NCI-H1092 (cell line): ENCODE data around the gene FKBP15.

Experiments
- DNase-seq: peaks from one replicate; lab custom pipeline; 2025; lab: John Stamatoyannopoulos, UW

FKBP15 gene

GRCh38 chr9:113228130-113228665, 7.1 kb upstream of the FKBP15 start:
- no peak for DNase-seq

DNA sequence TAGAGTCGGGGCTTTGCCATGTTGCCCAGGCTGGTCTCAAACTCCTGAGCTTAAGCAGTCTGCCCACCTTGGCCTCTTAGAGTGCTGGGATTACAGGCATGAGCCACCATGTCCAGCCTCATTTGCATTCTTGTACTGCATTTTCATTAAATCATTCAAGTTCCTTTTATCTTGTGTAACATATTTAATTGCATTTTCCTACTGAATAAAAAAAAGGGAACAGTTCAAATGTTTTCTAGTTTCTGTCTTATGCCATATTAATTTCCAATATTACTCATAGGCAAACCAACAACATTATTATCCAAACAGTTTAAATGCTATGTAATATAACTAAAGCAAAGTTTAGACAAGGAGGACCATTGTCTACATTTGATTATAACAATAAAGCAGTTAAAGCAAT, 6.4 kb upstream of the FKBP15 start:
- DNase-seq: no peak

DNA sequence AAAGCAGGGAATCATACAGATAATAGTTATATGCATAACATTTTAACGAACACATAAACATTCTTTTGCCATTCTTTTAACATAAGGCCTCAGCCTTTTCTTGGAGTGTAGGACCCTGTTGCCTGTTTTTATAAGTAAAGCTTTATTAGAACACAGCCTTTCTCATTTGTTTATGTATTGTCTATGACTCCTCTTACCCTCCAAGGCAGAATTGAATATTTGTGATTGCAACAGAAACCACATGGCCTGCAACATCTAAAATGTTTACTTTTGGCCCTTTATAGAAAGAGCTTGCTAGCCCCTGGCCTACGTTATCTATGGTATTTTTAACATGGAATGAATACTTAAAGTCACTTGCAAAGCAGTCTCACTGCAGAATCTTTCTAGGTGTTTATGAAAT, 2.9 kb upstream of the FKBP15 start:
- DNase-seq: no peak

DNA sequence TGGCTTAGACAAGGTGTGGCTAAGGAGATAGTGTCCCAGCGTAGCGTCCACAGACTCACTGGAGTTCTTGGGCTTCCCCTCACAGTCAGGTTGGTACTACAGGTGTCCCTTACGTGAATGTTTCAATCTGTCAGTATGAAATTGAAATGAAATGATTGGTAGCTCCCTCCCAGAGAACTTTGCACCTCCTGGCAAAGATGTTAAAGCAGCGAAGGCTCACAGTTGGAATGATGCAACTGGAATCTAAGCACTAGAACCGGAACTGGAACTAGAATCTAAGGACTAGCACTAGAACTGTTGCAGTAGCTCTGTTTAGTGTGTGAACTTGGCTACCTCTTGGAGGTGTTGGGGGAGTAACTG, 1.4 kb upstream of the FKBP15 start:
- no peak for DNase-seq

DNA sequence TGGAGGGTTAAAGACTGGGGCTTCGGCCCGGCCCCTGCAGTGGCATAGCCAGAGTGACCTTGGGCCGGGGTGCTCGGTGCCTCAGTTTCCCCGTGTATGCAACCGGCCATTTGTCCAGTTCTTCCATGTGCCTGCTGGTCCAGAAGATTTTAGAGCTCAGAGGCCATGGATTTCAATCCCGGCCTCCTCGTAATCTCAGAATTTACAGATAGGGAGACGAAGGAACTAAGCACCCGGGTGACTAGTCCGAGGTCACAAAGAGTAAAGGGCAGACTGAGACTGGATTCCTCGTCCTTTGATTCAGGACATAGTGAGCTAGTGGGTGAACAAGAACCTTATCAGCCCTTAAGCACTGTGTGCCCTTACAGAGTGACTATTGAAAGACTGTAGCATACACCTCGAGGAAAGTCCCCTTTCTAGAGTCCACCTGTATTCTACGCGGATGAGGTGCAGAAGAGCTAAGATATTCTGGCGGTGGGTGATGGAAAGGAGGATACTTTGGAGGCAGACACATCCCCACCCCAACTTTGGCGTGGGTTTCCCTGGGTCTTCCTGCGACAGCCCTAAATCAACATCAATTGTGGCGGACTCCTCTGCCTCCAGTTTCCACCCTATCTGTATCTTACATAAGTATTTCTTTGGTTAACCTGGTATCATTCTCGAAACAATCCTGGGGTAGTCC, 864 bp upstream of the FKBP15 start:
- no peak for DNase-seq

- no peak for DNase-seq
These were observed 542 bp downstream of the FKBP15 start for GRCh38 chr9:113220467-113221002.

DNA sequence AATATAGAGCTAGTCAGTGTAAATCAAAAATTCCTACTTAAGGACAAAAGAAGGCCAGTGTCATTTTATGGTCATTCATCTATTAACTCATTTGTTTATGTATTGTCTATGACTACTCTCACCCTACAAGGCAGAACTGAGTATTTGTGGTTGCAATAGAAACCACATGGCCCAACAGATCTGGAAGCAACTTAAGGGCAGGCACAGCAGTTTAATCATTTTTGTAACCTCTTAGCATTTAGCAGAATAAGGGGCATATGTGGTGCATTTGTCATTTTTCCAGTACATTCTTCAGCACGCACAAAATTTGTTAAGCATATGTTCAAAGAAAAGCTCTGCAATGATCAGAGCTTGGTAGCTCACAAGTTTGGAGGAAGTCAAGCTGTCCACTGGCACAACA, 1.1 kb downstream of the FKBP15 start:
- DNase-seq: no peak

DNA sequence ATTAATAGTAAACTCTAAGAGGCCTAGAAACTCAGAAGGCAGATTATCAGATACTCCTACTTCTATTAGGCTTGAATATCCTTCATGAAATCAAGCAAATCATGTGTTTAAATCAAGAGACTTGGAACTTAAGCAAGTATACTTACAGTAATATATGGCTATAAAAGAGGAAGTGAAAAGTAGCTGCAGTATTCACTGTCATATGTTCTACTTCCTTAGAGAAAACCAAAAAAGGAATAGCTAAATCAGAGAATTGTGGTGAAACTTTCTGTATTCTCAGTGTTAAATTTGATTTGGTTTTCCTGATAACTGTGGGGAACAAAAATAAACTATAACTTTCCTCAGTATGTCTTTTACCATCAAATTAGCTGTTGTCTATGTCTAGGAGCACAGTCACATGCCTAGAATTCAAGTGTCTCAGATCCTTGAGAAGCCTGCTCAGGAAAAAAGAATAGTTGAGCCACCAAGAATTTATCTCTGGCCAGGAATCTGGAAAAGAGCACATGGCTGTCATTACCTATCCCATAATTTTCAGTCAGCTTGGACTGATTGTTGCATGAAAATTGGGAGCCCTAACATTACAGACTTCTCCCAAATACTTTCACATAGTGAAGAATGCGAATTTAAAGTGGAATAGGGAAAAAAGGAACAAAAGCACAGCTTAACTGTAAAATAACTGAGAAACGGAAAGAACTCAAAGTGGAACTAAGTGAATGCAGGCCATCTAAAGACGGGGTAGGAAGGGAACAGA, 1.7 kb downstream of the FKBP15 start:
- no peak for DNase-seq

DNA sequence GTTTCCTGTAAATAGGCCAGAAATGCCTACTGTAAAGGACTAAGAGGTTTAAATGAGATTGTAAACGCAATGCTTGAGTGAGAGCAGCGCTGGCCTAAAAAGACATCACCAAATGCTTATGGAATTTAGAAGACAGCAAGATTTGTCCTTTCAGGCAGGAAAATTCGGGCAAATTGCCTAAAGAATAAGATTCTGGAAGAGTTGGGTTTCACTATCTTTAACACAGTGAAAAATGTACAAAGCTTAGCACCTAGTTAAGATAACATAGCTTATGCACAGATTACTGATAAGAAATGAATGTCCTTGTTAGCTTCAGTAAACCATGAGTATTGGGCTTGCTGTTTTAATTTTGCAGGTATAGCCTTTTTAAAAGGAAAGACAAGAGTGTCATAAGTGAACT, 4.7 kb downstream of the FKBP15 start:
- no peak for DNase-seq

GRCh38 chr9:113215132-113215531, 5.9 kb downstream of the FKBP15 start:
- DNase-seq: no peak

- DNase-seq: no peak
These were observed 10.3 kb downstream of the FKBP15 start for GRCh38 chr9:113210815-113211214.

DNA sequence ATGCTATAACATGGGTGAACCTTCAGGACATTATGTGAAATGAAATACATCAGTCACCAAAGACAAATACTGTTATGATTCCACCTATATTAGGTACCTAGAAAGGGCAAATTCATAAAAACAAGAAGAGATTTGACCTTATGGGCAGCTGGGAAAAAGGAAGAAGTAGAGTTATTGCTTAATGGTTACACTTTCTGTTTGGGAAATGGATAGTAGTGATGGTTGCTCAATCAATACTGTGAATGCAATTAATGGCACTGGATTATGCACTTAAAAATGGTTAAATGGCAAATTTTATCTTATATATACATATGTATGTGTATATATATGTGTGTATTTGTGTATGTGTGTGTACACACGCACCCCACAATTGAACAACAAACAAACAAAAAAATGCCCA, 15.2 kb downstream of the FKBP15 start:
- DNase-seq: no peak

GRCh38 chr9:113205432-113205831, 15.6 kb downstream of the FKBP15 start:
- DNase-seq: no peak

GRCh38 chr9:113199683-113200329, 21.3 kb downstream of the FKBP15 start:
- DNase-seq: no peak

DNA sequence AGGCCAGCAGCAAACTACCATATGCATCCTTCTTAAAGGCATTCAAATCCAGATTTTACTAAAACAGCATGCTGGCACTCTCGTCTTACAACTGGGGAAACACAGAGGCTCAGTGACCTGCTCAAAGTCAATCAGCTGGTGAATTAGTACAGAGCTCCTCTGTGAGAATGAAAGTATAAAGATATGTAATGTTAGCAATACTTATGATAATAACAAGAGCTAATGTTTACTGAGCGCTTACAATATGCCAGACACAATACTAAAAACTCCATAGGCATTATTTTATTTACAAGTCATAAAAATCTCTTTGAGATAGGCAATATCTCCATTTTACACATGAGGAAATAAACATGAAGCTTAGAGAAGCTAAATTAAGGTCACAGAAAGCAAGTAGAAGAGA, 28.6 kb downstream of the FKBP15 start:
- DNase-seq: no peak

DNA sequence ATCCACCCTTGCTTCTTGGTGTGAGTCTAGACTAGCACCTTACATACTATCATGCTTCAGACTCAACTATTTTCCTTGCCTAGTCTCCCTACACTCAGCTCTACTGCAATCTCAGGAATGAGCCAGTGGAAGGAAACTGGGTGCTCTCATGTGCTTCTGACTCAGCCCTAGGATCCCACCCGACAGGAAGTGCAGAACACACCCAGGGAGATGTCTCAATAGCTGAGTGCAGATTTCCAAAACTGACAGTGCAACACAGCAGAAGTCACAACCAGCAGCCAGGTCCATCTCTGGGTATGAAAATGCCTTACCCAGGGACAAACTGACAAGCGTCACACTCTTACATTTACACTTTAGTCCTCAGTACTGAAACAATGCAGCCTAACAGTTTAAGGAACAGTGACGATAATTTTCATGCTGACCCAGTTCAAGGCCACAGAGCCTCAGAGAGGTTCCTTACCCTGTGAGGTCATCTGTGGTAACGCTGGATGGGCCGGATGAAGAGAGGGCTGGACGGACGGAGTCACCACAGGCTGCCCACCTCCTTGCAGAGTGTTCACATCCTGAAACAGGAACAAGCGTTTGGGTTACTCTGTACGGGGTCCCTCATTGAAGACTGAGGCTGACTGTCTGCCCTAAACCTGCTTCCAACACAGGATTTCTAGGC, 33.0 kb downstream of the FKBP15 start:
- no peak for DNase-seq

DNA sequence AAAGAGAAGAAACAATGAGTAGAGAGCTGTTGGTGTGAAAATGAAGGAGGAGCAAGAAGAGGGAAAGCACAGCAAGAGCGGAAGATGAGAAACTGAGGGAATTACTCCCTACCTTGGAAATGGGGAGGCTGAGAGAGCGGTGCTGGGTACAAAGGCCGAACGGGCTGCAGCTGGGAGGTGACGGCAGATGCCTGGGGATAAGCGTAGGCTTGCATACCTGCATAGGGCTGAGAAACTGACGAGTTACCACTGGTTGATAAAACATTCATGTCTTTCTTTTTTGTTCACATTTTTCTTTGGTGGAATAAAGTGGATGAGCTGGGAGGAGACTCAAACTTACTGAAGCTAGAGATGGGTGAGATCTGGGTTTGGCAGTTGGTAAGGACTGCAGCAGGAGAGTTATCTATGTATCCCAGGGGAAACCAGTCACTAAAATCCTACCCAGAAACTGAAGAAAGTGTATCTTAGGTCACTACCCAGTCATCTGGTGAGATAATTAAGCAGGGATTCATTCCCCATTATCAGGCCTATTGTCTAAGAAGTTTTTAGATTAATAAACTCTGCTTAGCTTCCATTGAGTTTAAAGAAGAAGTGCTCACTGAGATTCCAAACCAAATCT, 34.8 kb downstream of the FKBP15 start:
- no peak for DNase-seq

DNA sequence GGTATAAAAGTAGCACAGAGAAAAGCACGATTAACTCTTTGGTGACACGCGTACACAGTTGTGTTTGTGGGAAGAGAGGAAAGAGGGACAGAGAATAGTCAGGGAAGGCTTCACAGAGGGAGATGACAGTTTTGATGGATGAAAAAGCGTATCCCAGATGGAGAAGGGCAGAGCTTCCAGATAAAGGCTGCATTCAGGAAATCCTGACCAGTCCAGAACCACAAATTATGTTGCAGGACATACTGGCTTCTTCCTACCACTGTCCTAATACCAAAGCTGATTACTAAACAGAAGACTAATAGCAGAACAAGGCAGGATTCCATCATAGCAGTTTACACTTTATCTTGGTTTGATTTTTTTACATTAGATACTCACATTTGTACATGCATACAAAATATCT, 35.8 kb downstream of the FKBP15 start:
- DNase-seq: no peak

GRCh38 chr9:113184539-113184938, 36.5 kb downstream of the FKBP15 start:
- DNase-seq: no peak

DNA sequence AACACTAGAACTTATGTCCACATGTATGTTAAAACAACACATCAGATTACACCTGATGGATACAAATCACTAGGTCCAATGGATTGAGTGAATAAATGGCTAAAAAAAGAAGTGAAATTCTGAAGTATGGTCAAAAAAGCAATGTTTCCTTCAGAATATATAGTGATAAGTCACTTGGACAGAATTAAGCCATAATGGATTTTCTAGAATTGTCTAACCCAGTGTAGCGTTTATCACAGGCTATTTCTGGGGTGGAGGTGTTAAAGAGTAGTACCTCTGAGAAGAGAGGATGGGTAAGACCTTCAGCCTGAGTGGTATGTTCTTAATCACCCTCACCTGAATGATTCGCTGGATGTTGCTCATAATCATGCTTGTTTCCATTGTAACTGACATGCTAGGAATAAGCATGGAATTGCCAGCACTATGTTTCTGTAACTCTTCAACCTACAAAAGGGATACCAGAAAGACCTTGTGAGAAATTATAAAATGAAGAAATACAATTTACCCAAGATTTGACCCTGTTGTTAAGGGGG, 37.1 kb downstream of the FKBP15 start:
- DNase-seq: no peak

GRCh38 chr9:113181165-113181564, 39.9 kb downstream of the FKBP15 start:
- no peak for DNase-seq

GRCh38 chr9:113179839-113180238, 41.2 kb downstream of the FKBP15 start:
- no peak for DNase-seq
